GM19395 (cell line): ENCODE results near the gene FNDC3A.
"Not testable (repeated sequence)": the region's sequence is repeated elsewhere in the genome, so short reads cannot be mapped to it uniquely, and the experiment has no call there.

Experiments used
- ATAC-seq: cut with Tn5 transposase; IDR thresholded peaks from one replicate; pipeline ENCODE4 v1.9.1; 2021; ENCODE audit warnings: mild to moderate bottlenecking, moderate library complexity; ENCODE audit not compliant: unreplicated experiment

Gene FNDC3A

DNA sequence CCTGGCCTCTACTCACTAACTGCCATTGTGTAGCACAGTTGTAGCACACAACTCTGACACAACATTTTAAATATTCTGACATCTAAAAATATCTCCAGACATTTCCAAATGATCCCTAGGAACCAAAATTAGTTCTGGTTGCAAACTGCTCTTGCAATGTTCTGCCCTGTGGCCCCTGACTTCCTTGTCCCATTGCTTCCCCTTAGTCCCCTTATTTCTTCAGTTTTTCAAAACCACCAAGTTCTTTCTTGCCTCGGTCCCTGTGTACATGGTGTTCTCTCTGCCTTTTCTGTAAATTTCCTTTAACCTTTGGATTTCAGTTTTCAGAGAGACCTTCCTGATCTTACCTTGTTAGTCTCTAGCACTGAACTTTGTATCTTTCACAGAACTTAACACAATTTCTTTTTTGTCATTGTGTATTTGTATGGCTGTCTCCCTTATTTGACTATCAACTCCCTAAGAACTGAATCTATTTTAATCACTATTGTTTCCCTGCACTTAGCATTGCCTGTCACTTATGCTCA lies 156.8 kb downstream of the FNDC3A start:
- ATAC-seq: no peak

DNA sequence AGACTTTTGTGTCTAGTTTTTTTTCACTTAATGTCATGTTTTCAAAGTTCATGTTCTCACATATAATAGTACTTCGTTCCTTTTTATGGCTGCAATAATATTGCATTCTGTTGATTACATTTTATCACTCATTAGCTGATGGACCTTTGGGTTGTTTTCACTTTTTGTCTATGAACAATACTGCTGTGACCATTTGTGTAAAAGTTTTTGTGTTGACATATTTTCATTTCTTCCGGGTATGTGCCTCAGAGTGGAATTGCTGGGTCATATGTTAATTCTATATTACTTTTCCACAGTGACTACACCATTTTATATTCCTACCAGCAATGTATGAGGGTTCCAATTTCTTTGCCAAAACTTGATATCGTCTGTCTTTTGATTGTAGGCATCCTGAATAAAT lies 158.6 kb downstream of the FNDC3A start:
- ATAC-seq: no peak

DNA sequence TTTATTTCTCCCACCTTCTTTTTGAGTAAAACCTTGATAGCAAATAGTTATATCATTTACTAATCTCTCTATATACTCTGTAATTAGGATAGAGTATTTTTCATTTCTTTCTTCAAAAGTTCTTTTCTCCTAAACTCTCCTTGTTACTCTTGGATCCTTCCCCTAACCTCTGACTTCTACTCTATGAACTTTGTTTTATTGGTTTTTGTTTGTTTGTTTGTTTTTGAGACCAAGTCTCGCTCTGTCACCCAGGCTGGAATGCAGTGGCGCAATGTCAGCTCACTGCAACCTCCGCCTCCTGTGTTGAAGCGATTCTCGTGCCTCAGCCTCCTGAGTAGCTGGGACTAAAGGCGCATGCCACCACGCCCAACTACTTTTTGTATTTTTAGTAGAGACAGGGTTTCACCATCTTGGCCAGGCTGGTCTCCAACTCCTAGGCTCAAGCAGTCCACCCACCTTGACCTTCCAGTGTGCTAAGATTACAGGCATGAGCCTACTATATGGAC lies 161.5 kb downstream of the FNDC3A start:
- ATAC-seq: not testable (repeated sequence)

DNA sequence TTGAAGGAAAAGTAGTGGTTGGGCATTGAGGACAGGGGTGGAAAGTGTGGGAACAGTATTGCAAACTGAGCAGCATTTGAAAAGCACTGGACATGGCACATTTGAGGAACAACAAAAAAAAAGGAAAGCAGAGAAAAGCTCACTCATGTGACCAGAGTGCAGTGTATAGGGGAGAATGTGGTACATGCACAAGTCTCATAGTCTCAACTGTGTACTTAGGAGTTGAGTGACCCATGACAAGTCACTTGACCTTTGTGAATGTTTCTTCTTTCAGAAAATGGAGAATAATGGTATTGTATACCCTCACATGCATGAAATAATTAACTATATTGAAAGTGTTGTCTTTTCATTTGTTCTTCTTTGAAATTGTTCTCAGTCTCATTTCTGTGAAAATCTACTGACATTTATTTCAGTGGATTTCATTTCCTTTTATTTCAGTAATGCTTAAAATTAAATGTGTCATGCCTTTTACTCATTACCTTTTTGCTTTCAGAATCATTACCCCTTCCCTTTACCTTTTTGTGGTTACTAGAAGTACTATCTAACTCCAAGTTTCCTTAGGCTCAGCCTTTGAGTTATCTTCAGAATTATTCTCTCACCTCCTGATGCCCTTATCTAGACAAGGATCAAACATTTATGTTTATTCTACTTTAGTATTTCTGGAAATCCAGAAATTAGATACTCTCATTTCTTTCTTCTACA lies 165.3 kb downstream of the FNDC3A start:
- no peak for ATAC-seq

DNA sequence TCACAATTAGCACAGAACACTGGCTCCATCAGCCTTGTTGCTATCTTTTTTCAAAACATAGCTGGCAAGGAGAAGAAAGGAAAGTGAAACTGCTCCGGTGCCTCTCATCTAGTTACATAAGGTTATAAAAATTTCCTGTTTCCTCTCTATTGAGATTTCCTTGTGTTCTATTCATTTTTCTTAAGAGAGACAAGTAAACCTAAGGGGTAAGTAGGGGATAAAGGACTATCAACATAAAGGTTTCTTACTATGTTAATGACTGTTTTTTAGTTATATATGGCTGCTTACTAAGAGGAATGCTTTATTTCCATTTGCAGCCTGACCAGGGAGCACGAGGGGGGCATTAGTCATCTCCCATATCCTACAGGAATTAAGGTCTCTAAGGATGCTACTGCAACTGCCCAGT lies 171.2 kb downstream of the FNDC3A start:
- no peak for ATAC-seq

DNA sequence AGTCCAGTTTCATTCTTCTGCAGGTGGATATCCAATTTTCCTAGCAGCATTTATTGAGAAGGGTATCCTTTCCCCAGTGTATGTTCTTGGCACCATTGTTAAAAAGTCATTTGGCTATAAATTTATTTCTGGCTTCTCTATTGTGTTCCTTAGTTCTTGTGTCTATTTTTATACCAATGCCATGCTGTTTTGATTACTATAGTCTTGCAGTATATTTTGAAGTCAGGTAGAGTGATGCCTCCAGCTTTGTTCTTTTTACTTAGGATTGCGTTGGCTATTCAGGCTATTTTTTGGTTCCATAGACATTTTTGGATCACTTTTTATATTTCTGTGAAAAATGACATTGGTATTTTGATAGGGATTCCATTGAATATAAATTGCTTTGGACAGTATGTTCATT lies 172.7 kb downstream of the FNDC3A start:
- ATAC-seq: no peak

DNA sequence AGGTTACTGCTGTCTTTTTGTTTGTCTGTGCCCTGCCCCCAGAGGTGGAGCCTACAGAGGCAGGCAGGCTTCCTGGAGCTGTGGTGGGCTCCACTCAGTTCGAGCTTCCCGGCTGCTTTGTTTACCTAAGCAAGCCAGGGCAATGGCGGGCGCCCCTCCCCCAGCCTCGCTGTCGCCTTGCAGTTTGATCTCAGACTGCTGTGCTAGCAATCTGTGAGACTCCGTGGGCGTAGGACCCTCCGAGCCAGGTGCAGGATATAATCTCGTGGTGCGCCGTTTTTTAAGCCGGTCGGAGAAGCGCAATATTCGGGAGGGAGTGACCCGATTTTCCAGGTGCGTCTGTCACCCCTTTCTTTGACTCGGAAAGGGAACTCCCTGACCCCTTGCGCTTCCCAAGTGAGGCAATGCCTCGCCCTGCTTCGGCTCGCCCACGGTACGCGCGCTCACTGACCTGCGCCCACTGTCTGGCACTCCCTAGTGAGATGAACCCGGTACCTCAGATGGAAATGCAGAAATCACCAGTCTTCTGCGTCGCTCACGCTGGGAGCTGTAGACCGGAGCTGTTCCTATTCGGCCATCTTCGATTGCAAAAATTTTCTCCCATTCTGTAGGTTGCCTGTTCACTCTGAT lies 182.4 kb downstream of the FNDC3A start:
- not testable (repeated sequence) for ATAC-seq

DNA sequence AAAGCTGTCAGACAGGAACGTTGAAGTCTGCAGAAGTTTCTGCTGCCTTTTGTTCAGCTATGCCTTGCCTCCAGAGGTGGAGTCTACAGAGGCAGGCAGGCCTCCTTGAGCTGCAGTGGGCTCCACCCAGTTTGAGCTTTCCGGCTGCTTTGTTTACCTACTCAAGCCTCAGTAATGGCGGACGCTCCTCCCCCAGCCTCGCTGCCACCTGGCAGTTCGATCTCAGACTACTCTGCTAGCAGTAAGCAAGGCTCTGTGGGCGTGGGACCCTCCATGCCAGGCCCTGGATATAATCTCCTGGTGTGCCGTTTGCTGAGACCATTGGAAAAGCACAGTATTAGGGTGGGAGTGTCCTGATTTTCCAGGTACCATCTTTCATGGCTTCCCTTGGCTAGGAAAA lies 187.4 kb downstream of the FNDC3A start:
- ATAC-seq: not testable (repeated sequence)

DNA sequence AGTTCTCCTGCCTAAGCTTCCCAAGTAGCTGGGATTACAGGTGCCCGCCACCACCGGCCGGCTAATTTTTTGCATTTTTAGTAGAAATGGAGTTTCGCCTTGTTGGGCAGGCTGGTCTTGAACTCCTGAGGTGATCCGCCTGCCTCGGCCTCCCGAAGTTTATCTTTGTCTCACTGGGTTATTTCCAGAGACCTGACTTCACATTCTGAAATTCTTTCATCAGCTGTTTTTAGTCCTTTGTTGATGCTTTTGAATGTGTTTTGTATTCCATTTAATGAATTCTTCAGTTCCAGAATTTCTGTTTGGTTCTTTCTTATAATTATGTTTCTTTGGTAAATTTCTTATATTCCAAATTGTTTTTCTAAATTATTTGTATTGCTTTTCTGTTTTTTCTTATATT lies 189.0 kb downstream of the FNDC3A start:
- ATAC-seq: no peak

DNA sequence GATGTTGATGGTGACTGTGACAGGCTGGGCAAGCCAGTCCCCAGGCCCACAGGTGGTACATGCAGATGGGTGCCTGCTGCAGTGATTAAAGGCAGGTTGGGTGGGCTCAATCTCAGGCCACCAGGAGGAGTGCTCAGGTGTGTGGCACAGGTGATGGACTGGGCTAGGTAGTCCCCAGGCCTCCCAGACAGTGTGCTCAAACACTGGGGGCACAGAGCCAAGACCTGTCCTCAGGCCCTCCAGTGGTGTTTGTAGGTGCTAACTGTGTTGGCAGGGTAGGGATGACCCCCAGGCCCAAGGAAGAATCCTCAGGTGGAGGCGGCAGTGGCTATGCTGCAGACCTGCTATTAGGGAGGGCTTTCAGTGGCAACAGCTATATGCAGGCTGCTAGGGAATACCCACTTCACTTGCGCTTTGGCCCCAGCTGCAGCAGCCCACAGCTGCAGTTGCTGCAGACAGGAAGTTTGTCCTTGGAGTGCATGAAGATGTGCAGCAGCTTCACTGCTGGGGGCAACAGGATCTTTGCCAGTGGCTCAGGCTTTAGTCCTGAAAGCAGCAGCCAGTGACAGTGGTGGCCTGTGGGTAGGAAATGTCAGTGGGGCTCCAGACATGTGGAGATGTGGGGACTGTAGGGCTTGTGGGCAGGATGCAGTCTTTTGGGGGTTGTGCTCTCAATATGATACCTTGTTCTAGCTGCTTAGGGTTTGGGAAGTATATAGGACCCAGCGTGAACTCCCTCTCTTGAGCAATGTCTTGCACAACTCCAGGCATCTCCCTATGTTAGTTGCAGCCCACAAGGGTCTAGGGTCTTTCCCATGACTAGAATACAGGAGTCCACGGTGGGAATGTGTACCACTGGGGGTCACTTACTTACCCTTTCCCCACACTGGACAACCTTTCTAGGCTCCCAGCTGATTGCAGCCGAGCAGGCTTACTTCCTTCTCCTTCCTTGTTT lies 190.4 kb downstream of the FNDC3A start:
- ATAC-seq: no peak

DNA sequence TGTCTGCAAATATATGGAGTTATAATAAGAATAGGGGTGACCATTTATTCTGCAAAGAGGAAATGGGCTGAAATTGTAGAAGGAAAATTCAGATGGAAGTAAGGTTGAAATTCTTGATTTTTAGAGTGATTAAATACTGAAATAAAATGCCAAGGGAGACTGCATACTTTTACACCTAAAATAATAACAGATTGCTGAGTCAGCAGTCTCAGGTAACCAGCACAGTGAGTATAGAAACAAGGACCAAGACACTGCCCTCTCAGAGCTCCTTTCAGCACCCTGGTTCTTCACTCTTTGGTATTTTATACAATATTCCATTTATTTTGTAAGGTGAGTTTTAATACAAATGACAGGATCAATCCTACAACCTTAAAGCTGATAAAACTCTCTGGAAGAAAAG lies 195.6 kb downstream of the FNDC3A start:
- ATAC-seq: no peak

DNA sequence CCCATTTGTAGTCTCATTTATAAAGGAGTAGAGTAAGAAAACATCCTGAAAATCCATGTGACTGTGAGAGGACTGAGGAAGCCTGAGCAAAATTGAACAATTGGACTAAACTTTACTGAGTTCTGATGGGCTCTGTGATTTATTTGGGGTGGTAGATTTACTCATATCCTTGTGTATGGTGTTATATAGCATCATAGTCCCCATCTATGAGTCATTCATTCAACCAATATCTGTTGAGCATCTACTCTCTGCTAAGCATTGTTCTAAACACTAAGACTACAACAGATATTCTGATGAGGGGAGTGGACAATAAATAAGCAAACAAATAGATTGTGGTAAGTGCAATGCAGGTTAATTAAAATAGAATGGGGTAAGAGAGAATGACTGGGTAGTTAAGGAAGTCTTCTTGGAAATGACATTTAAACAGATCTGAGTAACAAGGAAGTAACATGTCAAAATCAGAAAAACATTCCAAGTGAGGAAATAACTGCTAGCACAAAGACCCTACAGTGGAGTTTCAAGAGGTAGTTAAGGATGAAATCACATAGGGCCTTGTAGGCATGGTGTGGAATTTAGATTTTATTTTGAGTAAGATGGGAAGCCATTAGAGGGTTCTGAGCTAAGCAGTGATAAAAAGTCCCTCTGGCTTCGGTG lies 208.1 kb downstream of the FNDC3A start:
- no peak for ATAC-seq

DNA sequence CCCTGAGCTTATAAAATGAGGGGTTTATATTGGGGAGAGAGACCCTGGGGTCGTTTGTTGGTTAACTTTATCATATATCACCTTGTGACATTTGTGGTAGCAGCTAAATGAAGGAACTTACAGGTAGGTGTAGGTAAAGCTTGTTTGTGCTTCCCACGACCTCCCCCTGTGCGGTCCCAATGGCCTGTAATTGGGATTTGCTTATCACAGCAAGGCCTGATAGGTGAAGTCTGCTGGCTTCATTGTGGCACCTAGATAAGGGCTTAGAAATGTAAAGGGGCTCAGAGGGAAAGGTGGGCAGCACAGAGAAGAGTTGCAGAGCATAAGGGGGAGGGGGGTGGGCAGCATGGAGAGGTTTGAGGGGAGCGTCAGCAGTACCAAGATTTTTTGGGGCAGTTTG lies 208.9 kb downstream of the FNDC3A start:
- no peak for ATAC-seq

DNA sequence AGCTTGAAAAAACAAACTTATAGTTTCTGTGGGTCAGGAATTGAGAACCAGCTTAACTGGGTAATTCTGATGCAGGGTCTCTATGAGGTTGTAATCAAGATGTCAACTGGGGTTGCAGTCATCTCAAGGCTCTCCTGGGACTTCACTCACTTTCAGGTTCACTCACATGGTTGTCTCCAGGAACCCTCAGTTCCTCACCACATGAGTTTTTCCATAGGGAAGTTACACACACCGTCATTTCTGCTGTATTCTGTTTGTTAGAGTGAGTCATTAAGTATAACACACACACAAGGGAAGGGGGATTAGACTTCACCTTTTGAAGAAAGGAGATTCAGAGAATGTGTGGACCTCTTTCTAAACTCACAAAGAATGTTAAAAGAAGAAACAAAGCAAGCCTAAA lies 209.6 kb downstream of the FNDC3A start:
- no peak for ATAC-seq

DNA sequence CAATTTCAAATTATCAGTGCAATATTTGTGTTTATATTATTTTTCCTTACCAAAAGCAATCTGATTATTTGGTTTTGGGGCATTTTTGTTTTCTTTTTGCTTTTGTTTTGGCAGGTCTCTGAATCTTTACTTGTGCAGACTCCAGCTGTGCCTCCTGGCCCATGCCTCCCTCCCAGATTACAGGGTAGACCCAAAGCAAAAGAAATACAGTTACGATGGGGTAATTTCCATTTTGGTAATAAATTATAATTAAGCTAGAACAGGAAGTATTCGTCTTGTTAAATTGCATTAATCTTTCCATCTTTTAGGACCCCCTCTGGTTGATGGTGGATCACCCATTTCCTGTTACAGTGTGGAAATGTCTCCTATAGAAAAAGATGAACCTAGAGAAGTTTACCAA lies 215.2 kb downstream of the FNDC3A start:
- no peak for ATAC-seq

DNA sequence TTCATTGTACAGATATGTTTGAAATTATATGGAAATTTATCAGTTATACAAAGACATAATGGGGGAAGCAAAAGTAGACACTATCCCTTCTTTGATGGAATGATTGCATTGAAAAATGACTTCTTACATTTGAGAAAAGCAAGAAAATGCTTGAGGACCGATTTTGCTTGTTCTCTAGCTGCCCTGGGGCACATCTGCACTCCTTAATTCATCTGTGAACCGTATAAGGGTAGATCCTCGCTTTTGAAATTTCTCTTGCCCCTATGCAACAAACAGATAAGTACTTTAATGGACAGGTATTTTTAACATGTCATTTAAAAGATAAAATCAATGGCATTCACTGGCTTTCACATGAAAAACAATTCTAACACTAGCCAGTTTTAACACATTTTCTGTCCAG lies 230.9 kb downstream of the FNDC3A start:
- ATAC-seq: no peak

DNA sequence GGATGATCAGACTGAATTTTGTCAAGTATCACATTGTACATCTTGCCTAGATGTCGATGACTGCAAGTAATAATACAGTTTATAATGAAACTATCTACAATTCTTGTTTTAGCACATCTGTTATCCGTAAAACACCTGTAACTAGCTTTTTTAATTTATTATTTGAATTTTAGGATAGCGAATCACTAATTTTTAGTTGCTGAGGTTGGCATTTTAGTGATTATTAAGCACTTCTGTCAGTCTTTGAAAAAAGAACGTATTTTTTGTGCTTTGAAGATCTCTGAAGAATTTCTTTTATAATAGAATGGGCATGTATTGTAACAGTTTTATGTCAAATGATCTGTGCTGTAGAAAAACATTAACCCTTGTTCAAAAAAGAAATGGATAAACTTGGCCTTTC lies 232.9 kb downstream of the FNDC3A start:
- no peak for ATAC-seq

DNA sequence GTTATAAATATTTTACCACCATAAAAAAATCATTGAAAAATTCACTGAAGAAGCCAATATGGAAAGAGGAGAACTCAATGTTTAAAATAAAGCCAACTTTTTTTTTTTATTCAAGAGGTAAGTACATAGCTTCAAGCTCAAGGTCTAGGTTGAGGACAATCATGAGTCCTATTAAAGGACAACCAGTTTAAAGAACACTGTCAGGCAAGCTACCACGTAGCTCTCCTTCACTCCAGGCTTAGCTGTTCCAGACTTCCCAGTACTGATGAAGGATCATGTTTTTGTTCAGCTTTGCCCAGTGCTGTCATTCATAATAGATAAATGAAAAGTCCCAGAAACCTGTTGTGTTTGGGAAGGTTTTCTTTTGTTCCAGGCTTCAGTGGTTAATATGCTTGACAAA lies 234.4 kb downstream of the FNDC3A start:
- ATAC-seq: no peak

DNA sequence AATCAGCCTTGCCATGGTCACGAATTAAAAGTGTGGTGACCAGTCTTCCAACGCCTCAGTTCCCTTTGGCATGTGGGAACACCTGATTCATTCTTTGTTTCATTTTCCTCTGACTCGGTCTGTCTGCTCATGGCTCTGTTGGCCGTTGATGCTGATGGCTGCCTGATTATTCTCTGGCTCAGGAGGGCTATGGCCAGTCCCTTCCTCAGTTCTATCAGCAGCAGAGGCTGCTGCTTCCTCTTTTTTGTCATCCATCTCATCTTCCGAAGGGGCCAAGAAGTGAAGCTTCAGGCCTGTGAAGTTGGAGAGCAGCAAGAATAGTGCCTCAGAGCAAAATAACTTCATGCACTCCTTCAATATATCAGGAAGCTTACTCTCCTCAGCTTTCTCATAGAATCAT lies 235.0 kb downstream of the FNDC3A start:
- ATAC-seq: no peak

DNA sequence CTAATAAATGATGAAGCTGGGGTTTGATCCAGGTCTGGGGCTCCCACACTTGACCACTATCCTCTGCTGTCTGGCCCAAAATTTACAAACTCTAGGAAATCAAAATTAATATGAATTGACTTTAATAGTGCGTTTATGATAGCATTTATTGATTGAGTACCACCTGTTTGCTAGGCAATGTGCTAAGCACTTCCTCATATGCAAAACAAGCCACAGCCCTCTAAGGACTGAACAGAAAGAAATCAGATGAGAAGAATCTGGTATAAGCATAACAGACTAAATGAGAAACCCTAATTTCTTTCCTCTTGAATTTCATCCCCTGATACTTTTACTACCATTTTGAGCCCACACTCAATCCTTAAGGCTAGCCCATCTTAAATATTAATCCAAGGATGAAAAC lies 237.8 kb downstream of the FNDC3A start:
- ATAC-seq: no peak
